NCI-H2227 (cell line): ENCODE results near the gene RPS5.
"Not testable (repeated sequence)": the region's sequence is repeated elsewhere in the genome, so short reads cannot be mapped to it uniquely, and the experiment has no call there.

Experiments used
- DNase-seq: peaks from one replicate; lab custom pipeline; 2025; ENCODE audit not compliant: unreplicated experiment; lab: John Stamatoyannopoulos, UW

RPS5 gene

DNA sequence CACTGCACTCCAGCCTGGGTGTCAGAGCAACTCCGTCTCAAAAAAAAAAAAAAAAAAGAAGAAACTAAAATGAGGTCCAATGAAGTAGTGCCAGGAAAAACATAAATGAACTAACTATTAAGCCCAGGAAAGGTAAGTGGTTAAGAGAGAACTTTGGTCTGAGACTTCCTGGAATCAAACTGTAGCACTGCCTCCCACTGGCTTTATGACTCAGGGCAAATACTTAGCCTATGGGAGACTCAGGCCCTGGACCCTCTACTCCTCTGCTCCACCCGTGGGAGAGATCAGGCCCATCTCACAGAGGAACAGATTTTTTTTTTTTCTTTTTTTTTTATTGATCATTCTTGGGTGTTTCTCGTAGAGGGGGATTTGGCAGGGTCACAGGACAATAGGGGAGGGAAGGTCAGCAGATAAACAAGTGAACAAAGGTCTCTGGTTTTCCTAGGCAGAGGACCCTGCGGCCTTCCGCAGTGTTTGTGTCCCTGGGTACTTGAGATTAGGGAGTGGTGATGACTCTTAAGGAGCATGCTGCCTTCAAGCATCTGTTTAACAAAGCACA lies 16.9 kb downstream of the RPS5 start:
- not testable (repeated sequence) for DNase-seq

DNA sequence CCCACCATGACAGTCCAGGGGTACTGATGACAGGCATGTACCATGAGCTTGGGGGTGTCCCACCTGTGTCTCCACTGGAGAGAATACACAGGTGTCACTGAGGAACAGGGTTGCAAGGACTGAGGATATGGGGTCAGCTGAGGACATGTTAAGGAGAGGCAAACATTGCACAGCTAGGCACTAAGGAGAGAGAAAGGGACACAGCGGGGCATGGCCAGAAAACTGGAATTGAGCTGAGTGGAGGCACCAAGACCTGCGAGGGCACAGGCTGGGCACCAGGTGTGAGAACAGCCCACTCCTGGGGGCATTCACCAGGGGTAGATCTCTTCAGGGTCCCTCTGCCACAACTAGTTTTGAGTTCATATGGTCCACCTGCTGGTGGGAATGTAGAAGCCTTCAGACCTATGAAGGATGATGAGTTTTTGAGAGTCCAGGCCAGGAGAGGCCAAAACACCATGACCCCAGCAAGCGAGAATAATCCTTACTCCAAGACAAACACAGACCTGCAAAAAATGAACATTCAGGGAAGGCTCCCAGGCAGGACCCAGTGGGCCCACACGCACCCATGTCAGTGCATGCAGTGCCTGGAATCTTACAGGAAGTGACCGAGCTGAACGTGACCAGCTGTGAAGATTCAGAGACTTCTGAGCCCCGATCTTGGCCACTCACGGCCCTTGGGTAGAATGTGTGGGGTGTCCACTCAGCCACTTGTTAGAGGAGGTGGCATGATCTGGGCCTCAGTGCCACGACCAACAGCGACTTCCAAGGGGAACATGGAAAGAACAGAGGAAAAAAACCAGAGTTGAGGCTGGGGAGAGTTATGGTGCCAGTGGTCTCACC lies 20.0 kb downstream of the RPS5 start:
- no peak for DNase-seq

DNA sequence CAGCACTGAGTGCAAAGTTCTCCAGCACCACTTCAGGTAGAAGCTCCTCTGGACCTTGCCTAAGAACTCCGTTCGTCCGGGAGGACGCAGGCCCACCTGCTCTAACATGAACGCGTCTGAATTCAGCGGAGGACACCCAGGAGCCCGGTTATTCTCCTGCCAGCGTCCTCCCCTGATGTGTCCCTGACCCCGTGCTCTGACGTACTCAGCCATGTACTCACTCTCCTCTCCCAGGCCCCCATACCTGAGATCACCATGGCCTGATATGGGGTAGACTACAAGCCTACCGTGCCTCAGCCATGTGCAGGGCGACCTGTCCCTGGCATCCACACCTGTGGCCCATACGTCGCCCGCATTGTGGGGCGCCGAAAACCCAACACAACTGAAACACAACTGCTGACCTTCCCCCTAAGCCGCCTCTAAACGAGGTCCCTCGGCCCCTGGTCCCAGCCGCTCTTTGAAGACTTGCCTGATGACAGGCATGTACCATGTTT lies 20.6 kb downstream of the RPS5 start:
- DNase-seq = peak; percentile 72

DNA sequence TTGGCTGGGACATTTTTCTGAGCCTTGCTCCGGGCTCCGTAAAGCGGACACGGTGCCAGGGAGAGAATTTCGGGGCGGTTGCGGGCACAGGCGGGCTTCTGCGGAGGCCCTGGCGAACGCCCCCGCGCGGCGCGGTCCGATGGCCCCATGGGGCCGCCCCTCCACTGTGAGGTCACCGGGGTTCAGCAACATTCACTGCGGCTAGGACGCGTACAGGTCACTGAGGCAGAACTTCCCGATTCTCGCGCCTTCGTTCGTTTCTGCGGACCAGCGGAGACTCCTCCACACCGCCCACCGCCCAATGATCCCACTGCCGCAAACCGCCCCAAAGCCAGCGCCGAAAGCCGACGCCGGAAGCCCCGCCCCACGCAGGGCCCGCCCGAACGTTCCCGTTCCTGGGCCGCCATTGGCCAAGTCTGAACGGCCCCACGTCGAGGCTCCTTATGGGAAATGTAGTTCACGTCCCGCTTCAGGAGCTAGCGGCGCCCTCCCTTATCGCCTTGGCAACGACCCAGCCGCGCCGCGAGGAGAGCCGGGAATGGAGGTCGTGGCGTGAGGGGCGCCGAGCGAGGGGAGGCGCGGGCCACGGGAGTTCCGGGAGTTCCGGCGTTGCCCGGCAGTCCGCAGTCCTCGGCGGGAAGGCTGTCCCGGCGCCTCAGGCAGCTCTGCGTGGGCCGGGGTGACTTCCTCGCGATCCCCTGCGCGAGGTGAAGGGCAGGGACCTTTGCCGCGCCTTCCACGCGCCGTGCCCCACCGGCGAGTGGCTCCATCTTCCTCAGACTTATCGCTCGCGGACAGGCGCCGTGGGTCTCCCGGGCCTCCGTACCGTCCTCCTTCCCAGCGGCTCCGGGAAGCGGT lies 21.3 kb downstream of the RPS5 start, which contains the start of gene ZNF584:
Gene ZNF584, plus strand, starts transcription at position 498 of the 858 bp plus-strand sequence. CDS start 499 bp downstream, outside the sequence.
- peak; percentile 100 for DNase-seq

DNA sequence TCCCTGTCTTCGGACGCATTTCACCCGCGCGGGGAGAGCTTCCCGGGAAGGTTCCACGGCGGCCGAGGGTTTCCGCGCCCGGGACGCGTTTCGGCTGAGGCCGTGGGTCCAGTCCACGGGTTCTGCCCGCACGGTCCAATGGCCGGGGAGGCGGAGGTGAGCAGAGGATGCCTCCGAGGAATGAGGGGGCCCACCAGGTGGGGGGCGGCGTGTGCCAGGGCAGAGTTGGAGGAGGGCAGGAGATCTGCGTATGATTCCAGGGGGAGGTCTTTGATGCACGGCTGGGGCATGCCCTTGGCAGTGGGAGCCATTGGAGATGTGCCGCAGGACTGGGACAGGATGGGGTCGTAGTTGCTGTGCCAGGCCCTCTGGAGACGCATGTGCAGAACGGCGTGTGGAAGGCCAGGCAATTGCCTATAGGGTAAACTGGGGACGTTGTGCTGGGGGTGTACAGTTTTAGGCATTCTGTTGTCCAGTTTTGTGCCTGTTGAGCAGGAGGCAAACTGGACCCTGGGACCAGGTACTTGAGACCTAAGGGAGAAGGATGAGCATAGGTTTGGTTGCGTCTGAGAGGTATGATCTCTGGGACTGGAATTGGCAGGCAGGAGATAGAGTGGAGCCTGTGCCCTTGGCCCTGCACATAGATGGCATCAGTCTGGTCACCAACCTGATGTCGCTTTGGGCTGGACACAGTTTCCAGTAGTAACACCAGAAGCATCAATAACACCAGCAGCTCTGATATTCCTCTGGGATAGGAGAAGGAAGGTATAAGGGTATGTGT lies 22.1 kb downstream of the RPS5 start:
- DNase-seq = peak; percentile 78

DNA sequence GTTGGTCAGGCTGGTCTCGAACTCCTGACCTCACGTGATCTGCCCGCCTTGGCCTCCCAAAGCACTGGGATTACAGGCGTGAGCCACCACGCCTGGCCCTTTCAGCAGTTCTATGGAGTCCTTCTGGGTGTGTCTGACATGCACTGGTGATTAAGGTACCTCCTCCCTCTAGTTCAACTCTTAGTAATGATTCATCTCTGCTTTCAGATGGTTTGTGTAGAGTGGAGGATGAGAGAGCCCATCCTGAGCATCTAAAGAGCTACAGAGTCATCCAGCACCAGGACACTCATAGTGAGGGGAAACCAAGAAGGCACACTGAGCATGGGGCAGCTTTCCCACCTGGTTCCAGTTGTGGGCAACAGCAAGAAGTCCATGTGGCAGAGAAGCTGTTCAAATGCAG lies 29.5 kb downstream of the RPS5 start:
- no peak for DNase-seq

DNA sequence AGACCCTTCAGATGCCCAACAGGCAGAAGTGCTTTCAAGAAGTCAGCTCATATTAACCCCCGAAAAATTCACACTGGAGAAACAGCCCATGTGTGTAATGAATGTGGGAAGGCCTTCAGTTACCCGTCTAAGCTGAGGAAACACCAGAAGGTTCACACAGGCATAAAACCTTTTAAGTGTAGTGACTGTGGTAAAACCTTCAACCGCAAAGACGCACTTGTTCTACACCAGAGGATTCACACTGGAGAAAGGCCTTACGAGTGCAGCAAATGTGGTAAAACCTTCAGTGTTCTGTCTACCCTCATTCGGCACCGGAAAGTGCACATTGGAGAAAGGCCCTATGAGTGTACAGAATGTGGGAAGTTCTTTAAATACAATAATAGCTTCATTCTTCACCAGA lies 30.0 kb downstream of the RPS5 start:
- DNase-seq = no peak

DNA sequence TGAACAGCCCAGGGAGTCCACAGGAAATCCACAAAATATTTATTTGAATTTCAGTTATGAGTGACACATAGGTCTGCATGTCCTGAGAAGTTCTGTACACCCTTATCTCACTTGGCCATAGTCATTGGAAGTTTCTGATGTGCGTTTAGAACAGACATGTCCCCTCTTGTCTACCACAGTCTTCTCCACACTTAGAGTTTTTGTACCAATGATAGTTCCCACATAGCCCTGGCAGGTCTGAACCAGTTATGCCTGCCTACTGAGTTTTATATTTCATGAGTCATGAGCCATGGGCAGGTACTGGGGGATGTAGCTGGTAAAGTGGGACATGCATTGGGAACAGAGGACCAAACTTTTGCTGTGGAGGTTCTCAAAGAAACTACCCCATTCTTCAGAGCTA lies 41.5 kb downstream of the RPS5 start:
- no peak for DNase-seq

DNA sequence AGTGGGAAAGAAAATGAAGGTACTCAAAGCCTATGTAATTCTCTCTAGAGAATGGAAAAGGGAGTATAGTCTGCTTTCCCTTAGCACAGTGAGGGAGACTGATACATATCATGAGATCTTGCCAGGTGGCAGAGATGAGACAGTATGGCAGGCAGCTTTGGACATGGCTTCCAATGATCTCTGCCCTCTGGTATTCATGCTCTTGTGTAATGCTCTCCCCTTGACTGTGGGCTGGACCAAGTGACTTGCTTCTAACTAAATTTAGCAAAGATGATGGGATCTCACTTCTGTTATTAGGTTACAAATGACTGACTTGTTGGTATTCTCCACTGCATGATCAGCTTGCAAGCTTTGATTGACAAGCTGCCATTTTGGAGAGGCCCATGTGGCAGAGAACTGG lies 42.7 kb downstream of the RPS5 start:
- no peak for DNase-seq

DNA sequence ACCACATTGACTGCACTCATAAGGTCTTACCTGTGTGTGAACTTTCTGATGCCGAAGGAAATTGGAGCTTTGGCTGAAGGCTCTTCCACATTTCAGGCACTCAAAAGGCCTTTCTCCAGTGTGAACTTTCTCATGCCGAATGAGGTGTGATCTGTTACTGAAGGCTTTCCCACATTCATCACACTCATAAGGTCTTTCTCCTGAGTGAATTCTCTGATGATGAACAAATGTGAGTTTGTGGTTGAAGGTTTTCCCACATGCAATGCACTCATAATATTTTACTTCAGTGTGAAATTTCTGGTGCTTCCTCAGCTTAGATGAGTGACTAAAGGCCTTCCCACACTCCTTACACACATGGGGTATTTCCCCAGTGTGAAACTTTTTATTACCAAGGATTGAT lies 47.1 kb downstream of the RPS5 start:
- no peak for DNase-seq

DNA sequence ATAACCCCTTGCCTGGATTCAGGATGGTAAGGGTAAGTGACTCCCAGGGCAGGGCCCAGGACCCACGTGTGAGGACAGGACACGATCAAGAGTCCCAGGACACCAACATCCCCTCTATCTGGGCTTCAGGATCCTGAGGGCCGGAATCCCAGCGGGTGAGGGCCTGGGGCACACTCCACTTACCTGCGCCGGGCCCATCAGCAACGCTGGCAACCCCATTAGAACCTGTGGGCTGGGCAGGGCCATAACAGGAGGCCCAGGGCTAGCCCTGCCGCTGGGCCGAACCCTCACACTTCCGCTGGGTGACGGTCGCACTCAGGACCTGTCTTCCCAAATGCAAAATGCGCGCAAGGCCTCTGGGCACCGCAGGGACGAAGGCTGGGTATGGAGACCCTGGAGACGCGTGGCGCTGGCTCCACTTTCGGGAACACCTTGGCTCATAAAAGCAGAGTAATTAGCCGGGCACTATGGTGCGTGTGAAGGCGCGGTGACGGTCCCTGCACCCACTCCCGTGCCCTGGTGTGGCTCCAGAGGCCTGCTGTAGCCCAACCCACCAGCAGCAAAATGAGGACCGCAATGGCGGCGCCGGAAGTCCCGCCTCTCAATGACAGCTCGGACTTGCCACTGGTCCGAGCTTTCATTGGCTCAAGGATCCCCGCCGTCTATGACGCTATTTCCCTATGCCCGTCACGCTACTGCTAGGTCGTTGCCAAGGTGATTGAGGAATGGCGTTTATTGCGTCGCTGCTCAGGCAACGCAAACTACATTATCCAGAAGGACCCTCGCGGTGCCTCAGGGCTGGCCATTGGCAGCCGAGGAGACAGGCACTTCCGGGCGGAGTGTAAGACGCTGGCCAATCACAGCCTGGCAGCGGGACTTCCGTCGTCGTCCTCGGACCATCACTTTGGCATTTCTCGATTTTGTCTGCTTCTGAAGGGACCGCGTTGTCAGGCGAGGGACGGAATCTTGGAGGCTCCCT lies 52.8 kb downstream of the RPS5 start, which contains the start of gene ZNF132:
Gene ZNF132, minus strand, starts transcription at position 578 of the 979 bp plus-strand sequence. Its CDS starts 332 bp downstream, at position 246.
- peak; percentile 94 for DNase-seq

DNA sequence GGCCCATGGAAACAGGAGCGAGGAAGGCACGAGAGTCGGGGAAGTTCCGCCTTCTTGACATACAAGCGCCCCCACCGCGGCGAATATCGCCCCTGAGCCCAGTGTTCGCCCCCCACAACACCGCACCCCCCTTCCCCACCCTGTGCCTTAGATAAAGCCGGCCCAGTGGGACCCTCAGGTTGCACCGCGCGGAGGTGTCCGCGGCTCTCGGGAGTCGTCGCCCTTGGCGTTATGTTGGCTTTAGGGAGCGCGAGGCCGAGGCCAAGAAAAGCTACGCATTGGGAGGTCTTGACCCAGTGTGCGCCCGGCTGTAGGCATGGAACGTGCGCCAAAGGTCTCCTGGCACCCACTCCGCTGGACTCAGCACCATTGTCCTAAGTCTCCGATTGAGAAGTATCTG lies 53.5 kb downstream of the RPS5 start:
- DNase-seq = no peak

DNA sequence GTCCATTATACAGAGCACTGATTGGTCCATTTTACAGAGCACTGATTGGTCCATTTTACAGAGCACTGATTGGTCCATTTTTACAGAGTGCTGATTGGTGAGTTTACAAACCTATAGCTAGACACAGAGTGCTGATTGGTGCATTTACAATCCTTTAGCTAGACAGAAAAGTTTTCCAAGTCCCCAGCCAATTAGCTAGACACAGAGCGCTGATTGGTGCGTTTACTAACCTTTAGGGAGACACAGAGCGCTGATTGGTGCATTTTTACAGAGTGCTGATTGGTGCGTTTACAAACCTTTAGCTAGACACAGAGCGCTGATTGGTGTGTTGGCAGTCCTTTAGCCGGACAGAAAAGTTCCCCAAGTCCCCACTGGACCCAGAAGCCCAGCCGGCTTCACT lies 55.9 kb downstream of the RPS5 start:
- DNase-seq = not testable (repeated sequence)
